Calu3 (cell line): ENCODE results near the gene OR1J2. TPM values are rescaled to one million over a fixed set of nuclear protein-coding genes. Genes with fewer than 3 reads are reported as not detected.

Experiments used
- Bru-seq: library from RNA; stranded (reverse); fragments of 400-500 nt; gene quantifications from one replicate; lab custom pipeline; 2021; lab: Mats Ljungman, UMichigan
- BruChase-seq, 2 experiments: library from RNA; stranded (reverse); fragments of 400-500 nt; gene quantifications; one replicate each; lab custom pipeline; 2021; lab: Mats Ljungman, UMichigan
- BruUV-seq: library from RNA; stranded (reverse); fragments of 400-500 nt; replicated peaks from 2 replicates; lab custom pipeline; 2021; lab: Mats Ljungman, UMichigan
- CTCF ChIA-PET: fragments of 300-600 bp; sonication (Branson Sonifier 250); formaldehyde crosslinking; loops from one replicate; lab custom pipeline; 2022; ENCODE audit warnings: antibody characterized with exemption; lab: Charles Lee
- DNase-seq: peaks from one replicate; pipeline ENCODE4 v3.0.0; 2022
- H3K27ac Mint-ChIP-seq: one replicate; pipeline ENCODE4 v1.8.0; 2022; ENCODE audit warnings: mixed read lengths; ENCODE audit not compliant: unreplicated experiment
- H3K27me3 Mint-ChIP-seq: one replicate; pipeline ENCODE4 v1.8.0; 2022; ENCODE audit warnings: mixed read lengths; ENCODE audit not compliant: unreplicated experiment
- H3K36me3 Mint-ChIP-seq: one replicate; pipeline ENCODE4 v1.8.0; 2022; ENCODE audit warnings: mild to moderate bottlenecking, moderate library complexity, mixed read lengths; ENCODE audit not compliant: insufficient read depth, unreplicated experiment
- H3K4me1 Mint-ChIP-seq: one replicate; pipeline ENCODE4 v1.8.0; 2022; ENCODE audit warnings: mild to moderate bottlenecking, low read depth, mixed read lengths; ENCODE audit not compliant: unreplicated experiment
- H3K4me3 Mint-ChIP-seq: one replicate; pipeline ENCODE4 v1.8.0; 2022; ENCODE audit warnings: mild to moderate bottlenecking, low read depth, moderate library complexity, mixed read lengths; ENCODE audit not compliant: unreplicated experiment
- H3K9me3 Mint-ChIP-seq: one replicate; pipeline ENCODE4 v1.8.0; 2022; ENCODE audit warnings: low read depth, mixed read lengths; ENCODE audit not compliant: unreplicated experiment
- intact Hi-C: fragments of 100-400 bp; cut with micrococcal nuclease; formaldehyde crosslinking; loops from one replicate; pipeline ENCODE4 v1.10.0; 2022; ENCODE audit not compliant: unreplicated experiment
- long read RNA-seq: library from polyadenylated mRNA; stranded (forward); transcript quantifications from one replicate; pipeline ENCODE4 v2.0.0, GENCODE V29; 2022
- total RNA-seq: library from RNA; stranded (reverse); gene quantifications from 2 replicates; pipeline ENCODE4 v1.2.3, GENCODE V29; 2022
- TF ChIP-seq, protein P1 (sequence below): fragments of 200-600 bp; IDR thresholded peaks from one replicate; pipeline ENCODE4 v1.8.0; 2022; ENCODE audit warnings: antibody characterized with exemption; ENCODE audit not compliant: unreplicated experiment

OR1J2 gene, protein sequence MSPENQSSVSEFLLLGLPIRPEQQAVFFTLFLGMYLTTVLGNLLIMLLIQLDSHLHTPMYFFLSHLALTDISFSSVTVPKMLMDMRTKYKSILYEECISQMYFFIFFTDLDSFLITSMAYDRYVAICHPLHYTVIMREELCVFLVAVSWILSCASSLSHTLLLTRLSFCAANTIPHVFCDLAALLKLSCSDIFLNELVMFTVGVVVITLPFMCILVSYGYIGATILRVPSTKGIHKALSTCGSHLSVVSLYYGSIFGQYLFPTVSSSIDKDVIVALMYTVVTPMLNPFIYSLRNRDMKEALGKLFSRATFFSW
- total RNA-seq, result not detected in 2 replicates
- not detected for Bru-seq, nascent RNA
- BruChase-seq, experiment 1, labeled RNA remaining after a 6-hour chase, result not detected
- not detected for BruChase-seq, experiment 2, labeled RNA remaining after a 2-hour chase
- long read RNA-seq, result 0 reads

DNA sequence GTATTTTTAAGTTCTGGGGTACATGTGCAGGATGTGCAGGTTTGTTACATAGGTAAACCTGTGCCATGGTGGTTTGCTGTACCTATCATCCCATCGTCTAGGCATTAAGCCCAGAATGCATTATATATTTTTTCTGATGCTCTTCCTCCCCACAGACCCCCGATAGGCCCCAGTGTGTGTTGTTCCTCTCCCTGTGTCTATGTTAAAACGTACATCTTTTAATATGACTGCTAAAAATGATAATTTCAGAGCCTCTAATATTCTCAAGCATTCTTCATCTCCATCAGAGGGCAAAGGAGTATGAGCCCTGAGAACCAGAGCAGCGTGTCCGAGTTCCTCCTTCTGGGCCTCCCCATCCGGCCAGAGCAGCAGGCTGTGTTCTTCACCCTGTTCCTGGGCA is at the start of gene OR1J2:
Gene OR1J2 (plus strand): TSS at position 301 of the 400 bp plus-strand sequence. CDS start 0 bp downstream, at position 301.
- H3K27me3 Mint-ChIP-seq, result peaks cover 14% of the 10 kb centered on the region
- intact Hi-C loops, result no loop called here
- TF ChIP-seq, protein P1, sequence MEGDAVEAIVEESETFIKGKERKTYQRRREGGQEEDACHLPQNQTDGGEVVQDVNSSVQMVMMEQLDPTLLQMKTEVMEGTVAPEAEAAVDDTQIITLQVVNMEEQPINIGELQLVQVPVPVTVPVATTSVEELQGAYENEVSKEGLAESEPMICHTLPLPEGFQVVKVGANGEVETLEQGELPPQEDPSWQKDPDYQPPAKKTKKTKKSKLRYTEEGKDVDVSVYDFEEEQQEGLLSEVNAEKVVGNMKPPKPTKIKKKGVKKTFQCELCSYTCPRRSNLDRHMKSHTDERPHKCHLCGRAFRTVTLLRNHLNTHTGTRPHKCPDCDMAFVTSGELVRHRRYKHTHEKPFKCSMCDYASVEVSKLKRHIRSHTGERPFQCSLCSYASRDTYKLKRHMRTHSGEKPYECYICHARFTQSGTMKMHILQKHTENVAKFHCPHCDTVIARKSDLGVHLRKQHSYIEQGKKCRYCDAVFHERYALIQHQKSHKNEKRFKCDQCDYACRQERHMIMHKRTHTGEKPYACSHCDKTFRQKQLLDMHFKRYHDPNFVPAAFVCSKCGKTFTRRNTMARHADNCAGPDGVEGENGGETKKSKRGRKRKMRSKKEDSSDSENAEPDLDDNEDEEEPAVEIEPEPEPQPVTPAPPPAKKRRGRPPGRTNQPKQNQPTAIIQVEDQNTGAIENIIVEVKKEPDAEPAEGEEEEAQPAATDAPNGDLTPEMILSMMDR, result no peak
- CTCF ChIA-PET, result no interaction called here
- H3K4me1 Mint-ChIP-seq, result no peaks in the 10 kb centered on the region
- BruUV-seq, result no TSS peak
- no peak within 1 kb of the TSS for H3K27ac Mint-ChIP-seq
- DNase-seq, result no peak
- H3K9me3 Mint-ChIP-seq, result no peaks in the 10 kb centered on the region
- H3K36me3 Mint-ChIP-seq, result no peaks in the 10 kb centered on the region
- no peak within 1 kb of the TSS for H3K4me3 Mint-ChIP-seq

DNA sequence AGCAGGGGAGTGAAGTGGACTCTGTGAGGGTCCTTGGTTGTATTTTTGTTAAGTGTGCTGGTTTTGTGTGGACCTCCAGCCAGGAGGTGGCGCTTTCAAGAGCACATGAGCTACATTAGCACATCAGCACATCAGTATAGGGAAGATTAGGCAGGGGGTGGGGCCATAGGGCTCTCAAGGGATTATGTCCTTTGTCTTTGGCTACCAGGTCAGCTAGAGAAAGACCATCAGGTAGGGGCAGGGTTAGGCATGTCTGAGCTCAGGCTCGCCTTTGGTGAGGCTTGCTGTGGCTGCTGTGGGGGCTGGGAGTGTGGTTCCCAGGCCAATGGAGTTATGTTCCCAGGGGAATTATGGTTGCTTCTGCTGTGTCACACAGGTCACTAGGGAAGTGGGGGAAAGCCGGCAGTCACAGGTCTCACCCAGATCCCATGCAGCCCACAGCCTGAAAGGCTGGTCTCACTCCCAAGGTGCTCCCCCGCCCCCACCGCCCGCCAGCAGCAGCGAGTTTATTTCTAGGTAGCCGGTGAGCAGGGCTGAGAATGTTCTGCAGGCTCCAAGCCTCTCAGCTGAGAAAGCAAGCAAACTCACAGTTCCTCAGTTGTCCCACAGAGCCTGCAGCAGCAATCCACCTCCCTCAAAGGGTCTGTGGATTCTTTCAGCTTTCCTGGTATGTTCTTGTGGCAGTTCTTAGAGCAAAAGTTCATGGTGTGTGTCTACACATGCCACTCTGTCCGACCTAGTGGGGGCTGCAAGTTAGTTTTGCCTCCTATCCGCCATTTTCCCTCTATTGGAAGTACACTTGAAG is 46.6 kb upstream of the OR1J2 start:
- Mint-ChIP-seq H3K4me1 (no peaks in the 10 kb centered on the region), H3K27me3 (peaks cover 69% of the 10 kb centered on the region), H3K4me3 (no peak overlapping the region), H3K9me3 (no peaks in the 10 kb centered on the region), H3K36me3 (no peaks in the 10 kb centered on the region), H3K27ac (no peak overlapping the region)
- TF ChIP-seq, protein P1, result no peak
- intact Hi-C loops, result no loop called here
- no TSS peak for BruUV-seq
- CTCF ChIA-PET, result interaction anchor here (0.8 kb wide), 1 partner anchor 346 kb away, joined by 3 read pairs; no protein-coding TSS in a partner anchor
- no peak for DNase-seq

DNA sequence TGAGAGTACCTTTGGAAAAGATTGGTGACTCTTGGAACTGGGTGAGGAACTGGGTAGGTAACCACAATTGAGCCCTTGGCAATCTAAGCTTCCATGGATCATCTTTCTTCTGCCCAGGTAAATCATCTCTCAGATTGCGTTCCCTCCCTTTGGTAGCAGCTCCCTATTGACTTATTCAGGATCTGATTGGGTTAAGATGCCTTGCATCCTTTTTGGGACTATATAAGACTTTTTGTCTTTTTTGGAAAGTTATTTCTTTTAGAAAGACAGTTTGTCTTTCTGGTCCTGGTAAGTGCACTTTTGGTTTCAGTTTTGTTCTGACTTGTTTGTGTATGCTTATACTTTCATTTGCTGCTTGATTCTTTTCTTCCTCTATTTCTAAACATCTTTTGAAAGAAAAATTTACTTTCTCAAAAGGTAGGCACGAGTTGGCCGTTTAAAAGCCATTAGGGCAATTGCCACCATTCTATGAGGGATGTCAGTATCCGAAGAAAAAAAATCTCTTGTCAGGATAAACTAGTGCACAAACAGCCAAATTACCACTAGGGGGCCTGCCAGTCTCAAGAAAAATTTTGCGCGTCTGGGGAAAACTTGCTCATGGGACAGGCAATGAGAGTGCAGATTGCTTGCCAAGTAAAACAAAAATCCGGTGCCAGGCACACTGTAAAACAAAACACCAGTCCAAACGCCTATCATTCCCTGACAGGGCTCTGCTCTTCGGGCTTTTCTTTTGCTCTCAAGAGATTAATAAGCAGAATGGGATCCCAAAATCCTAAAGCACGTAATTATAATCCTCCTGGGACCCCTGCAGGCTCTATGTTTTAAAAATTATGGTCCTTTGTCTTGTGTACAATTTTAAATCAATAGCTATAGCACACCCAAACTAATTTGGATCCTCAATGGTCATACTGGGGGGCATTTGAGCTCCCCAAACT is 45.7 kb upstream of the OR1J2 start:
- TF ChIP-seq, protein P1, result peak; percentile 19
- Mint-ChIP-seq H3K4me1 (no peaks in the 10 kb centered on the region), H3K27me3 (peaks cover 72% of the 10 kb centered on the region), H3K27ac (no peak overlapping the region), H3K36me3 (no peaks in the 10 kb centered on the region), H3K4me3 (peak overlapping the region; percentile 49), H3K9me3 (no peaks in the 10 kb centered on the region)
- intact Hi-C loops, result loop anchor here (1.0 to 5.0 kb wide), 2 partner anchors 52 to 345 kb away; partner anchors contain the start of gene OR1J4
- no TSS peak for BruUV-seq
- CTCF ChIA-PET, result interaction anchor here (0.8 kb wide), 1 partner anchor 346 kb away, joined by 3 read pairs; no protein-coding TSS in a partner anchor
- peak; percentile 70 for DNase-seq
